GM18519 (cell line): ENCODE results near the gene DIP2C.
"Not testable (repeated sequence)": the region's sequence is repeated elsewhere in the genome, so short reads cannot be mapped to it uniquely, and the experiment has no call there.

Source experiments
- ATAC-seq: cut with Tn5 transposase; IDR thresholded peaks from one replicate; pipeline ENCODE4 v1.9.1; 2021; ENCODE audit warnings: mild to moderate bottlenecking, moderate library complexity; ENCODE audit not compliant: unreplicated experiment, low FRiP score

DIP2C gene

GRCh38 chr10:491667-492424, 197.6 kb downstream of the DIP2C start:
- no peak for ATAC-seq

GRCh38 chr10:490891-491571, 198.4 kb downstream of the DIP2C start:
- ATAC-seq = no peak

GRCh38 chr10:490256-490655, 199.2 kb downstream of the DIP2C start:
- no peak for ATAC-seq

- no peak for ATAC-seq
These were observed 200.1 kb downstream of the DIP2C start for GRCh38 chr10:489330-489729.

- no peak for ATAC-seq
These were observed 200.6 kb downstream of the DIP2C start for GRCh38 chr10:488933-489215.

GRCh38 chr10:488081-488932, 201.2 kb downstream of the DIP2C start:
- ATAC-seq = no peak

GRCh38 chr10:486666-487322, 202.7 kb downstream of the DIP2C start:
- no peak for ATAC-seq

GRCh38 chr10:486206-486605, 203.3 kb downstream of the DIP2C start:
- ATAC-seq = no peak

- no peak for ATAC-seq
These were observed 203.7 kb downstream of the DIP2C start for GRCh38 chr10:485776-486175.

GRCh38 chr10:484925-485661, 204.4 kb downstream of the DIP2C start:
- ATAC-seq = no peak

GRCh38 chr10:484441-484924, 205.0 kb downstream of the DIP2C start:
- ATAC-seq = no peak

- ATAC-seq = no peak
These were observed 206.2 kb downstream of the DIP2C start for GRCh38 chr10:483261-483660.

GRCh38 chr10:482848-483247, 206.6 kb downstream of the DIP2C start:
- ATAC-seq = no peak

- no peak for ATAC-seq
These were observed 207.4 kb downstream of the DIP2C start for GRCh38 chr10:482051-482501.

- ATAC-seq = no peak
These were observed 207.8 kb downstream of the DIP2C start for GRCh38 chr10:481628-482027.

- no peak for ATAC-seq
These were observed 208.4 kb downstream of the DIP2C start for GRCh38 chr10:480928-481552.

- no peak for ATAC-seq
These were observed 209.0 kb downstream of the DIP2C start for GRCh38 chr10:480498-480927.

- not testable (repeated sequence) for ATAC-seq
These were observed 209.6 kb downstream of the DIP2C start for GRCh38 chr10:479706-480497.
